CD4-positive, alpha-beta T cell treated with Interleukin-2 at 100 ng/mL for 4 hours (primary cell): Measurements from ENCODE around the gene ARNT2.

ENCODE experiments used
- DNase-seq: peaks from one replicate; pipeline ENCODE4 v3.0.0-alpha.2; 2020; ENCODE audit warnings: low spot score

ARNT2 gene

GRCh38 chr15:80442728-80443403 is 38.7 kb downstream of the ARNT2 start:
- no peak for DNase-seq

- DNase-seq, result no peak
Observed at GRCh38 chr15:80444680-80445251, 40.6 kb downstream of the ARNT2 start.

- no peak for DNase-seq
Observed at GRCh38 chr15:80445300-80446041, 41.3 kb downstream of the ARNT2 start.

GRCh38 chr15:80447077-80447476 is 42.9 kb downstream of the ARNT2 start:
- DNase-seq, result no peak

GRCh38 chr15:80449825-80450224 is 45.6 kb downstream of the ARNT2 start:
- no peak for DNase-seq

- DNase-seq, result no peak
Observed at GRCh38 chr15:80450811-80451321, 46.7 kb downstream of the ARNT2 start.

- no peak for DNase-seq
Observed at GRCh38 chr15:80452166-80452565, 48.0 kb downstream of the ARNT2 start.

- no peak for DNase-seq
Observed at GRCh38 chr15:80455051-80455648, 51.0 kb downstream of the ARNT2 start.

- DNase-seq, result peak; percentile 58
Observed at GRCh38 chr15:80455668-80456442, 51.7 kb downstream of the ARNT2 start.

GRCh38 chr15:80456517-80457492 is 52.6 kb downstream of the ARNT2 start:
- DNase-seq, result no peak

GRCh38 chr15:80457896-80458295 is 53.7 kb downstream of the ARNT2 start:
- no peak for DNase-seq

- no peak for DNase-seq
Observed at GRCh38 chr15:80458580-80458979, 54.4 kb downstream of the ARNT2 start.

- DNase-seq, result no peak
Observed at GRCh38 chr15:80459380-80459779, 55.2 kb downstream of the ARNT2 start.

GRCh38 chr15:80459818-80460217 is 55.6 kb downstream of the ARNT2 start:
- DNase-seq, result no peak

- no peak for DNase-seq
Observed at GRCh38 chr15:80461356-80462095, 57.3 kb downstream of the ARNT2 start.

- DNase-seq, result no peak
Observed at GRCh38 chr15:80462111-80462510, 57.9 kb downstream of the ARNT2 start.

GRCh38 chr15:80462836-80463512 is 58.8 kb downstream of the ARNT2 start:
- no peak for DNase-seq

- no peak for DNase-seq
Observed at GRCh38 chr15:80464951-80465625, 60.9 kb downstream of the ARNT2 start.

GRCh38 chr15:80465626-80466005 is 61.4 kb downstream of the ARNT2 start:
- DNase-seq, result no peak
